HCT116 (cell line): Measurements from ENCODE around the gene DRAXIN. TPM values are rescaled to one million over a fixed set of nuclear protein-coding genes. Genes with fewer than 3 reads are reported as not detected.

ENCODE experiments used
- ATAC-seq: fragments of 200-7000 bp; cut with Tn5 transposase; 2 replicates; pipeline ENCODE4 v1.9.1; 2020; ENCODE audit warnings: mild to moderate bottlenecking, moderate library complexity
- BruUV-seq: library from RNA; stranded (reverse); fragments of 400-500 nt; replicated peaks from 2 replicates; lab custom pipeline; 2021; lab: Mats Ljungman, UMichigan
- CTCF ChIA-PET: fragments of 300-600 bp; sonication (Branson Sonifier 250); formaldehyde crosslinking; loops from one replicate; lab custom pipeline; 2021; ENCODE audit warnings: antibody characterized with exemption; lab: Charles Lee
- POLR2A ChIA-PET: fragments of 300-600, 350-600 bp; sonication (Branson Sonifier 250); formaldehyde crosslinking; loops from one replicate; lab custom pipeline; 2021; ENCODE audit warnings: antibody characterized with exemption; lab: Charles Lee
- RAD21 ChIA-PET, 2 experiments: fragments of 300-600 bp; sonication (Branson Sonifier 250); formaldehyde crosslinking; loops; one replicate each; lab custom pipeline; 2023; ENCODE audit warnings: low total read pairs in 2 of 2; ENCODE audit not compliant: uncharacterized antibody in 2 of 2, unreplicated experiment in 2 of 2, low non-redundant PET in 1 of 2; lab: Charles Lee
- DNase-seq: peaks from one replicate; pipeline ENCODE4 v3.0.0-alpha.2; 2010; ENCODE audit warnings: low read depth, low spot score
- H2AFZ ChIP-seq: fragments of 200-600 bp; shearing (Covaris generic), sonication (generic); 2 replicates; pipeline ENCODE4 v1.6.1; 2017; ENCODE audit warnings: low read depth, mixed run types, mixed read lengths, antibody characterized with exemption, low read length; ENCODE audit not compliant: poor library complexity, severe bottlenecking
- H3K27ac ChIP-seq: 2 replicates; pipeline ENCODE4 v1.5.1; 2012; ENCODE audit warnings: low read depth, low read length
- H3K27me3 ChIP-seq: fragments of 200-600 bp; sonication (generic); 2 replicates; pipeline ENCODE4 v1.6.1; 2016; ENCODE audit warnings: mixed run types, low read length, mixed read lengths; ENCODE audit not compliant: insufficient read depth
- H3K36me3 ChIP-seq, 2 experiments: fragments of 200-500 bp in 1 of 2; fragments of 200-600 bp in 1 of 2; sonication (Bioruptor generic) in 1 of 2; sonication (generic) in 1 of 2; 2 replicates each; pipeline versions ENCODE4 v1.5.1 to v1.6.1; 2014 to 2016; ENCODE audit warnings: low read length in 2 of 2, inconsistent platforms in 1 of 2, mixed read lengths in 1 of 2, mixed run types in 1 of 2; ENCODE audit not compliant: insufficient read depth in 2 of 2, control insufficient read depth in 1 of 2
- H3K4me1 ChIP-seq, 2 experiments: fragments of 200-600 bp in 1 of 2; sonication (generic) in 1 of 2; 2 replicates each; pipeline versions ENCODE4 v1.5.1 to v1.6.1; 2012 to 2017; ENCODE audit warnings: low read length in 2 of 2, inconsistent platforms in 1 of 2, mild to moderate bottlenecking in 1 of 2, mixed read lengths in 1 of 2, mixed run types in 1 of 2, moderate library complexity in 1 of 2; ENCODE audit not compliant: insufficient read depth in 2 of 2, control insufficient read depth in 1 of 2
- H3K4me2 ChIP-seq: fragments of 200-600 bp; sonication (generic); 2 replicates; pipeline ENCODE4 v1.6.1; 2017; ENCODE audit warnings: mixed run types, low read length, mixed read lengths
- H3K4me3 ChIP-seq, 2 experiments: fragments of 200-600 bp in 1 of 2; sonication (generic) in 1 of 2; replicated peaks in 1 of 2; 2 replicates each; pipeline ENCODE4 v1.5.1; 2011 to 2016; ENCODE audit warnings: low read length in 2 of 2, control low read depth in 1 of 2, low read depth in 1 of 2, mild to moderate bottlenecking in 1 of 2, mixed read lengths in 1 of 2, mixed run types in 1 of 2
- H3K79me2 ChIP-seq: fragments of 200-600 bp; sonication (generic); 2 replicates; pipeline ENCODE4 v1.6.1; 2017; ENCODE audit warnings: mild to moderate bottlenecking, mixed run types, low read length, moderate library complexity, mixed read lengths; ENCODE audit not compliant: insufficient read depth
- H3K9ac ChIP-seq: fragments of 200-600 bp; sonication (generic); 2 replicates; pipeline ENCODE4 v1.6.1; 2016; ENCODE audit warnings: low read length, mixed read lengths
- H3K9me2 ChIP-seq: fragments of 200-600 bp; sonication (generic), shearing (Covaris generic); 2 replicates; pipeline ENCODE4 v1.6.1; 2017; ENCODE audit warnings: mixed run types, mild to moderate bottlenecking, moderate library complexity; ENCODE audit not compliant: insufficient read depth
- H3K9me3 ChIP-seq, 2 experiments: fragments of 200-500 bp in 1 of 2; fragments of 200-600 bp in 1 of 2; sonication (Bioruptor generic) in 1 of 2; sonication (generic) in 1 of 2; 2 replicates each; pipeline ENCODE4 v1.6.1; 2014 to 2017; ENCODE audit warnings: low read length in 2 of 2, mixed read lengths in 2 of 2, inconsistent platforms in 1 of 2, low read depth in 1 of 2, mild to moderate bottlenecking in 1 of 2, mixed run types in 1 of 2, moderate library complexity in 1 of 2; ENCODE audit not compliant: control insufficient read depth in 1 of 2, insufficient read depth in 1 of 2
- H4K20me1 ChIP-seq: fragments of 200-600 bp; sonication (generic), shearing (Covaris generic); 2 replicates; pipeline ENCODE4 v1.6.1; 2017; ENCODE audit warnings: mixed run types, mild to moderate bottlenecking, moderate library complexity; ENCODE audit not compliant: insufficient read depth
- ATF3 ChIP-seq: IDR thresholded peaks from 2 replicates; pipeline ENCODE4 v1.6.1; 2012
- CBX3 ChIP-seq: IDR thresholded peaks from 2 replicates; pipeline ENCODE4 v1.6.1; 2012; ENCODE audit warnings: low read depth
- CEBPB ChIP-seq: IDR thresholded peaks from 2 replicates; pipeline ENCODE4 v1.6.1; 2012; ENCODE audit warnings: low read depth
- EGR1 ChIP-seq: IDR thresholded peaks from 2 replicates; pipeline ENCODE4 v1.6.1; 2012; ENCODE audit warnings: low read depth
- ELF1 ChIP-seq: IDR thresholded peaks from 2 replicates; pipeline ENCODE4 v1.6.1; 2012; ENCODE audit warnings: low read depth, borderline replicate concordance
- EZH2phosphoT487 ChIP-seq: fragments of 200-600 bp; IDR thresholded peaks from 2 replicates; pipeline ENCODE4 v1.6.1; 2018; ENCODE audit warnings: antibody characterized with exemption, borderline replicate concordance
- FOSL1 ChIP-seq: IDR thresholded peaks from 2 replicates; pipeline ENCODE4 v1.6.1; 2012; ENCODE audit warnings: low read depth
- JUND ChIP-seq: IDR thresholded peaks from 2 replicates; pipeline ENCODE4 v1.6.1; 2012
- MAX ChIP-seq: IDR thresholded peaks from 2 replicates; pipeline ENCODE4 v1.6.1; 2012
- POLR2AphosphoS5 ChIP-seq: IDR thresholded peaks from 2 replicates; pipeline ENCODE4 v1.6.1; 2011; ENCODE audit warnings: mild to moderate bottlenecking, low read depth, low read length, moderate library complexity
- RAD21 ChIP-seq: IDR thresholded peaks from 2 replicates; pipeline ENCODE4 v1.6.1; 2012; ENCODE audit warnings: low read depth, mild to moderate bottlenecking
- REST ChIP-seq: IDR thresholded peaks from 2 replicates; pipeline ENCODE4 v1.6.1; 2012; ENCODE audit warnings: low read depth
- SP1 ChIP-seq: IDR thresholded peaks from 2 replicates; pipeline ENCODE4 v1.6.1; 2012; ENCODE audit warnings: low read depth
- SRF ChIP-seq: IDR thresholded peaks from 2 replicates; pipeline ENCODE4 v1.6.1; 2012; ENCODE audit warnings: low read depth
- YY1 ChIP-seq: IDR thresholded peaks from 2 replicates; pipeline ENCODE4 v1.6.1; 2011; ENCODE audit warnings: low read length, low read depth, moderate library complexity, mild to moderate bottlenecking; ENCODE audit not compliant: insufficient replicate concordance; ENCODE audit errors: extremely low read depth
- ZBTB33 ChIP-seq: IDR thresholded peaks from 2 replicates; pipeline ENCODE4 v1.6.1; 2011; ENCODE audit warnings: mild to moderate bottlenecking, low read length, moderate library complexity; ENCODE audit not compliant: insufficient replicate concordance; ENCODE audit errors: extremely low read depth
- ZNF274 ChIP-seq: fragments of 200-500 bp; sonication (Bioruptor generic); IDR thresholded peaks from 2 replicates; pipeline ENCODE4 v1.6.1; 2014; ENCODE audit warnings: mild to moderate bottlenecking, low read depth, low read length, inconsistent platforms
- intact Hi-C: fragments of 100-400 bp; cut with micrococcal nuclease; formaldehyde crosslinking; loops from 2 replicates; pipeline ENCODE4 v1.10.0; 2022
- total RNA-seq: library from RNA; stranded (reverse); gene quantifications from one replicate; pipeline ENCODE4 v1.2.1, GENCODE V29; 2021; ENCODE audit not compliant: unreplicated experiment

The DRAXIN gene
- total RNA-seq, 1 experiment from 2014 or later = 0.47 TPM

GRCh38 chr1:11768821-11769220, 77.3 kb downstream of the DRAXIN start:
- H3K27me3 ChIP-seq = no peaks in the 10 kb centered on the region
- H3K9ac ChIP-seq = no peak overlapping the region
- H4K20me1 ChIP-seq = no peaks in the 10 kb centered on the region
- H3K4me1 ChIP-seq = peaks cover 0 to 4% of the 10 kb centered on the region in 2 experiments; a peak in 1 of 4 replicates
- no peaks in the 10 kb centered on the region for H3K9me3 ChIP-seq
- H2AFZ ChIP-seq = no peak overlapping the region
- no peak for TF ChIP-seq FOSL1
- TF ChIP-seq JUND = no peak
- TF ChIP-seq POLR2AphosphoS5 = no peak
- no peak for TF ChIP-seq YY1
- no peak for TF ChIP-seq EGR1
- TF ChIP-seq MAX = no peak
- no peak for TF ChIP-seq SP1
- TF ChIP-seq EZH2phosphoT487 = no peak
- no peak for TF ChIP-seq RAD21
- no peak for TF ChIP-seq CBX3
- TF ChIP-seq ZNF274 = no peak
- TF ChIP-seq ELF1 = no peak
- TF ChIP-seq SRF = no peak
- no peak for TF ChIP-seq ZBTB33
- no peak for TF ChIP-seq CEBPB
- no peak for TF ChIP-seq REST
- no peak for TF ChIP-seq ATF3
- ChIA-PET RAD21 (no interaction called here), CTCF (no interaction called here), POLR2A (no interaction called here)
- no TSS peak for BruUV-seq
- DNase-seq (no peak), ATAC-seq (peak; percentile 33; the same call in 1 of the 2 replicates)
- H3K79me2 ChIP-seq = no peaks in the 10 kb centered on the region
- intact Hi-C loops = no loop called here
- no peaks in the 10 kb centered on the region for H3K36me3 ChIP-seq
- H3K9me2 ChIP-seq = no peaks in the 10 kb centered on the region
- H3K4me2 ChIP-seq = no peak overlapping the region
- no peak overlapping the region for H3K4me3 ChIP-seq
- H3K27ac ChIP-seq = no peak overlapping the region
